ENCODE data around the gene C9.

C9 gene

GRCh38 chr5:39253196-39253595 lies 111.1 kb downstream of the C9 start:
- Mint-ChIP-seq H3K4me1 (peaks cover 6% of the 10 kb centered on the region), H3K27ac (no peak overlapping the region), H3K27me3 (ENCODE audit: low read depth) (no peaks in the 10 kb centered on the region), H3K4me3 (no peak overlapping the region), H3K36me3 (ENCODE audit: low read depth) (no peaks in the 10 kb centered on the region), H3K9me3 (no peaks in the 10 kb centered on the region)
- no peak for TF ChIP-seq CTCF (IDR thresholded peaks at IDR 0.05; ENCODE audit: unreplicated experiment in 3 of 3)

GRCh38 chr5:39249564-39250274 lies 114.6 kb downstream of the C9 start:
- Mint-ChIP-seq H3K36me3 (ENCODE audit: low read depth) (no peaks in the 10 kb centered on the region), H3K4me3 (no peak overlapping the region), H3K27ac (no peak overlapping the region), H3K9me3 (peaks cover 3% of the 10 kb centered on the region), H3K27me3 (ENCODE audit: low read depth) (no peaks in the 10 kb centered on the region), H3K4me1 (peaks cover 4% of the 10 kb centered on the region)
- no peak for TF ChIP-seq CTCF (IDR thresholded peaks at IDR 0.05; ENCODE audit: unreplicated experiment in 3 of 3)

GRCh38 chr5:39249069-39249468 lies 115.2 kb downstream of the C9 start:
- TF ChIP-seq CTCF (IDR thresholded peaks at IDR 0.05; ENCODE audit: unreplicated experiment in 3 of 3) = no peak
- H3K4me1 Mint-ChIP-seq = no peaks in the 10 kb centered on the region
- no peaks in the 10 kb centered on the region for H3K36me3 Mint-ChIP-seq (ENCODE audit: low read depth)
- H3K4me3 Mint-ChIP-seq = no peak overlapping the region
- H3K27me3 Mint-ChIP-seq (ENCODE audit: low read depth) = no peaks in the 10 kb centered on the region
- H3K9me3 Mint-ChIP-seq = peaks cover 8% of the 10 kb centered on the region
- no peak overlapping the region for H3K27ac Mint-ChIP-seq

- TF ChIP-seq CTCF (IDR thresholded peaks at IDR 0.05; ENCODE audit: unreplicated experiment in 3 of 3) = no peak
- Mint-ChIP-seq H3K9me3 (peaks cover 24% of the 10 kb centered on the region), H3K4me1 (no peaks in the 10 kb centered on the region), H3K27me3 (ENCODE audit: low read depth) (no peaks in the 10 kb centered on the region), H3K4me3 (no peak overlapping the region), H3K36me3 (ENCODE audit: low read depth) (no peaks in the 10 kb centered on the region), H3K27ac (no peak overlapping the region)
Measured at GRCh38 chr5:39240750-39241149, 123.5 kb downstream of the C9 start.

- Mint-ChIP-seq H3K27ac (no peak overlapping the region), H3K36me3 (ENCODE audit: low read depth) (no peaks in the 10 kb centered on the region), H3K27me3 (ENCODE audit: low read depth) (no peaks in the 10 kb centered on the region)
Measured at GRCh38 chr5:39238366-39239105, 125.8 kb downstream of the C9 start.

More at GRCh38 chr5:39238366-39239105, 125.8 kb downstream of the C9 start:
- Mint-ChIP-seq H3K9me3 (peaks cover 15% of the 10 kb centered on the region), H3K4me1 (no peaks in the 10 kb centered on the region), H3K4me3 (no peak overlapping the region)
- TF ChIP-seq CTCF (IDR thresholded peaks at IDR 0.05; ENCODE audit: unreplicated experiment in 3 of 3) = no peak
